CD4-positive, alpha-beta T cell treated with Interleukin-4 for 4 hours (primary cell): ENCODE results near the gene FLAD1.

Experiments used
- DNase-seq: peaks from one replicate; pipeline ENCODE4 v3.0.0-alpha.2; 2020

The FLAD1 gene

DNA sequence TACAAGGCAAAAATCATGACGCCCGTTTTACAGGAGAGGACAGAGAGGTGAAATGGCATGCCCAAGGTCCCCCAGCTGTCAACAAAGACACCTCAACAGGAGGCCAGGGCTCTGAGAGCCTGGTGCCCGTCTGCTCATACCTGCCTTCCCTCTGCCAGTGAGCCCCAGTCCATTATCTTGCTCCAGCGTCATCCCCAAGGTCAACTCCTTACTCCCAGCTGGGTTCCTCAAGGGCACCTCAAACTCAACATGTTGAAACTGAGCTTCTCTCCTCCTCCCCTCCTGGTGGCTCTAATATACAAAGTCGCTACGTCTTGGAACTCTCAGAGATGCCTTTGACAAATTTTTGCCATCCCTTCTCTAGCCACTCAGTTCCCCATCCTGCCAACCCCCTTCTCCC lies 30.5 kb upstream of the FLAD1 start:
- no peak for DNase-seq

DNA sequence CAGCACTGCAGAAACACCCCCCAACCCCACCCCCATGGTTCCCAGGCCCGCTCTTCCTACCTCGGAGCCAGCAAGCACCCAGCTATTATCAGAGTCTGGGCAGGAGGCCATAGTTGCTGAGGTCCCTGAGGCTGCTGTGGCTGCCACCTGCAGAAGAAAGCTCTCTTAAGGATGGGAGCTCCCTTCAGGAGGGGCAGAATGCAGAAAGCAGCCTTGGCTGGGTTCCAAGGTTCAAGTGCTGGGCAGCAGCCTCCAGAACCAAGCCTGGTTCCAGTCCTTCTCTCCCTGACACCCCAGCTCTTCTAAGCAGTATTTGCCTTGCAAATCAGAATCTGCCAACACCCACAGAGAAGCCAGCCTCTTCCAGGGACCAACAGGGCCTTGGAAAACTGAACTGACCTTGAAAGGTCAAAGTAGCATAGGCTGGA lies 29.5 kb upstream of the FLAD1 start:
- DNase-seq, result no peak

DNA sequence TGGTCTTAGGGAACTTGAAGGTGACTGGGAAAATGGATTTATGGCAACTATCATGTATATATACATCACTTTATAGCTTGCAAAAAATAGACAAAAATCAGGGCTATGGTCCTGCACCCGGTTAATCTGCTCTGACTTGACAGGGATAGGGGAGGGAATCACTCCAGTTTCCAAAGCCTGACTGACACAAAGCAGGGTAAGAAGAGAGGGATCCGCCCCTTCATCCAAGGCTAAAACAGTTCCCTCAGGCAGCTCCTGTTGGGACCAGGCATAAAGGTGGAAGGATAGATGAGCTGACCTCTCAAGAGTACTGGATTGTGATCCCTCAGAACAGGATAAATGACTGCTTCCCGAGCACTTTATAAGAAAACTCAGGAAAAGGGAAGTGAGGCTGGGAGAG lies 28.6 kb upstream of the FLAD1 start:
- DNase-seq, result no peak

DNA sequence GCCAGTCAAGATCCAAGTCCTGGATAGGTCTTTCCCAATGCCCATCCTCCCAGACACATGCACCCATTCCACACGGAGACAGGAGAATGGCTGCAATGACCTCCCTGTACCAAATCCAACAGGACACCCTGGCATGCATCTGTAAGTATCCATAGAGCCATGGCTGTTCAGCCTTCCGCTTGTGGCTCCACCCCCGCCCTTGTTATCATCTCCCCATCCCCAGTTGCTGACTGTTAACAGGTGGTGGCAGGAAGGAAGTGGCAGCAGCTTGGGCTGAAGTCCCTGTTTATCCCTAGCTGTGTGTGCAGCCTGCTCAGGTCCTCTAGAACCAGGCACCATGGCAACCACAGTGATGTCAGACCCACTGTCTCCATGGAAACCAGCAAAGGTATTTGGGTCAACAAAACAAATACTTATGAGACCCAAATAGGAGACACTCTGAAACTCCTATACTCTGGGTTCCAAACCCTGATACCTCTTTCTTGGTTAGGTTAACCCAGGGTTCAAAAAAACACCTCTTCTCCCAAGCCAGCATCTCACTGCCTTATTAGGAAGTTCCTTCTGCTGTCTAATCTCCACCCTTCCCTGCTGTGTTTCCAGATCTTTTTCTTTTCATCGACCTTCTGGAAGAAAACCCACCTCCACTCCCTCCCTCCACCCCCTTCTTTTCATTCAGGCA lies 28.0 kb upstream of the FLAD1 start:
- peak; percentile 100 for DNase-seq

DNA sequence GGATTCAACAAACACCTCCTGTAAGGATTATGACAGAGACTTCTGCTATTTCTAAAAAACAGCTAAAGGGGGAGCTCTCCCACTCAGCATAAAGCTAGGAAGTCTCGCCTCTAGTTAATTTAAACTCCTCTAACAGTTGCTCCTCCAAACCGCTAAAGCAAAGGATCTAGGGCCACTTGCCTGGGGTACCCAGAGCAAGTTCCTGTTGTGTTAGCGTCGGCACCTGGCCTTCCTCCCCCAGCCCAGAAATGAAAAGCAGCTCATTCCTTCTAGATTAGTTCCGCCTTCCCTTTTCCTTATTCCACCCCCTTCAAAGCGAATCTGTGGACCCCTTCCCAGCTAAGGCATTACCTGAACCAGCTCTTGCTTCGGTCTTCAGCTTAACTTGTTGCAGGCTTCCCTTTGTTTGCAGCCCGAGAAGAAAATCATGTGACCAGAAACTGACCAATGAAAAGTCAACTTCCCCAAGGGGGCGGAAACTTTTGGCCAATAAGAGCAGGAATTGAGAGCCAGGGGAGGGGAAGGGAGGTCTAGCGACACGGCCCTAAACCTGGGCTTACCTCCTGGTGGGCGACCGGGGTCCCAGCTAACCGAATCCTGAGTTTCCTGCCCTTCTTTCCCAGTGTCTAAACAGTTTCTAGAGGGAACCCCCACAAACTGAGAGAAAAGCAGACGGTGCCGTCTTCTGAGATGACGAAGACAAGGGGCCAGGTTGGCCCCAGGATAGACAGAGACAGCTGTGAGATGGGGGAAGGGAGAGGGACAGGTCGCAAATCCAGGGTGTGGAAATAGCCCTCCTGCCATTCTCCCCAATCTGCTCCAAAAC lies 27.2 kb upstream of the FLAD1 start, which contains the start of gene PBXIP1:
Gene PBXIP1, minus strand, starts transcription at position 382 of the 826 bp plus-strand sequence. CDS start 2,378 bp downstream, outside the sequence.
- DNase-seq, result peak; percentile 96

DNA sequence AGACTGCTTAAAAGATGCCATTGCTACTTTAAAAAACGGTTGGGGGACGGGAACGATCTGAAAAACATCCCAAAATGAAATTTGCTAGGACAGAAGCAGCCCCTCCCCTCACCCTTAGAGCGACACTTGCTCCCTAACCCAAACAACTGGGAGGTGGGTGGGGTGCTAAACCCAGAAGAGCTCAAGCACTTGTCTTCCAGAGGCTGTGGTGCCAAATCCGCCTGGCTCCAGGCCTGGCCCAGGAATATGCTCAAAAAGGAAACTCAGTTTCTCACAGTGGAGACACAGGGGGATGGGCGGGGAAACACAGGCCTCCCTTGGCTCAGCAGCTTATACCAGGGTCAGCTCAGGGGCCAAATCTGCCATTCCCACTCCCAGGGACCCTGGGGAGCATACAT lies 26.6 kb upstream of the FLAD1 start:
- no peak for DNase-seq

DNA sequence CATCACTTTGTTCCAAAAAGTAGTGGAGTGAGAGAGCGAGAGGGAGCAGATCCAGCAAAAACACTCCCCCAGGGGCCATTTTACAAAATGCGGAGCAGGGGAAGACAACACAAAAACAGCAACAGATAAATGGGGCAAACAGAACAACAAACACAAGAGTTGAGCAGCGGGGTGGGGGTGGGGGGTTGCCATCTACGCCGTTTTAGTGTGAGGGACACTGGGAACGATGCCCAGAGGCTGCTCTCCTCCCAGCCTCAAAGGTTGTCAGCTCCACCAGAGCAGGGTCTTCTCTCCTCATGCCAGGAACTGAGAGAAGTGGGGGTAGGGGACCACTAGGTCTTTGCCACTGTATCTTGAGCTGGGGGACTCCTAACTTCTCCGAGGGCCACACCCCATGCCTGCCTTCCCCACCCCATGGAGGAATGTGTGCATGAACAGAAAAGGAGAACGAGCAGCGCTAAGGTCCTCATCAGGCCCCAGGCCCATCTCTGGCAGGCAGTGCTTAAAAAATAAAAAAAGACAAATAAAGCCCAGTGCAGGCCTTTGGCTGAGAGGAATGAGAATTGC lies 26.0 kb upstream of the FLAD1 start:
- DNase-seq, result no peak

DNA sequence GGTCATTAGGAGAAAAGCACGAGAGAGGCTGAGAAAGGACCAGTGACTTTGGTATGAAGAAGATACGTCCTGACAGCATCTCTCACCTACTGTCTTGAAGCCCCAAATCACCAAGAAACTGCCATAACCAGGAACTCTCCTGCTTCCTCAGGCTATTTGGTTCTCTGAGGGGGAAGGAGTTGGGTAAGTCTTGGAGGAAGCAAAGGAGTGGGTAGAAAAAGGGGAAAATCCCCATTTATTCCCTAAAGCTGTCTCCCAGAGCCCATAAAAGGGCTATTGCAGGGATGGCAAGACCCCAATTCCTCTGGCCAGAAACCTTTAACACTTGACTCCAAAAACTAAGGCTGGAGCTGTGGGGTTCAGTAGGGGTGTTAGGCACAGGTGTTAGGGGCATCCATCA lies 25.1 kb upstream of the FLAD1 start:
- DNase-seq, result no peak

DNA sequence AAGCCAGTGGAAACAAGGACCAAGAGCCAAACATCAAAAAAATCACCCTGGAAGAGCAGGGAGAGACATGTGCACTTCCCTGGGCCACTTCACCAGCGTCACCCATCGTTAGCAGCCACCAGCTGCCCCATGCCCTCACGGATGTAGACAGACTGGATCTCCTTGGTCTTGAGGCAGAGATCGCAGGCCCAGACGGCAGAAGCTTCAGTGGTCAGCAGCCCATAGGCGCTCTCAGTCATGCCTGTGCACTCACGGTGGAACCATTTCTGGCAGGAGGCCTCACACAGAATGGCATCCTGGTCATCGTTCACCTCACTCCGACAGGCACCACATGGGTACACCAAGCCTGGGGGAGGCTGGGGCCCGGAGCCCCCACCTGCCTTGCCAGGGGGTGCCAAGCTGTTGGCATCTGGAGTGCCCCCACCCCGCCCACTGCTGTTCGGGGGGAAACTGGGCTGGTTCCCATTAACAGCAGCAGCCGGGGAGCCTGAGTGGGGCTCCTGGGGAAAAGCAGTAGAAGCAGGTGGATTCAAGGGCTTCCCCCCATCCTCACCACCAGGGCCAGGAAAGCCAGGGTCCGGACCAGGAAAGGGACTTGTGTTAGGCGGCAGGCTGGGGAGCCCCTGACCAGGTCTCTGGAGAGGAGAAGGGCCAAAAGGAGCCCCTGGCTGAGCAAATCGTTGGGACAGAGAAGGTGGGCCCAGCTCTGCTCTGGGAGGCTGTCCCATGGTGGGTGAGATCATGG lies 24.3 kb upstream of the FLAD1 start:
- DNase-seq, result no peak

DNA sequence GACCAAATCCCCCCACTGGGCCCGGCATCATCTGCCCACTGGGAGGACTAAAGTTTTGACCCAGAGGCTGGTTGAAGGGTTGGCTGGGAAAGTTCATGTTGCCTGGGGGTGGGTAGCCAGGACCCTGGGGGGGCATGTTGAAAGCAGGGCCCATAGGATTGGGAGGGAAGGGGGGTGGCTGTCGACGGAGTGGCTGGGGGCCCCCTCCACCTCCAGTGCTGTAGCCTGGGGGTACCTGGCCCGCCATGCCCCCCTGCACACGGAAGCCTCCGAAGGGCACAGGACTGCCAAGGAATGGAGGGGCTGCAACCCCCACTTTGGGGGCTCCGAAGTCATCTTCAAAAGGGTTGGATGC lies 23.7 kb upstream of the FLAD1 start:
- DNase-seq, result no peak

DNA sequence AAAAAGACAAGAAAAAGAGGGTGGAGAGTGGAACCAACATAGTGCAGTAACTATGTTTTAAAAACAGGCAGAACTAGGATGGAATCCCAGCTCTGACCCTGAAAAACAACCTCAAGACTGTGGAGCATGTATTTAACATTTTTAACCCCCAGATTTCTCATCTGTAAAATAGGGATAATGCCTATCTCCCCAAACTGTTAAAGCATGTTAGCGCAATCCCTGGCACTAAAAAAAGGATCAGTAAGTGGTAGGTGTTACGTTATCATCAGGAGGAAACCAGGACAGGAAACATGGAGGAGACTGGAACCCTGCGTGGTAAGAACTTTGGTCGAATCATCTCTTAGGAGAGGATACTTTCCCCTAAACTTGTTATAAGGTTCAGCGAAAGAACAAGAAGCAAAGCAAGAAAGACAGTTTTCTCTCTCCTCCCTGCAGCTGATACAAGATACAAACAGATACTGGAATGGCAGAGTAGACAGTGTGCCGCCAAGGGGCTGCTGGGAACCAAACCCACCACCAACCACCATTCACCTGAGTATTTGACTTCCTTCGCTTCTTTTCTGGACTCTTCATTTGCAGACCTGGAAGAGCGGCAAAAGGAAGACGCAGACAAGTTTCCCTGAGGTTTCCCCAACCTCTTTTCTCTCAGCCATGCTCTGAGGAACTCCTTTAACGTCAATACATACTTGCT lies 22.6 kb upstream of the FLAD1 start:
- no peak for DNase-seq

DNA sequence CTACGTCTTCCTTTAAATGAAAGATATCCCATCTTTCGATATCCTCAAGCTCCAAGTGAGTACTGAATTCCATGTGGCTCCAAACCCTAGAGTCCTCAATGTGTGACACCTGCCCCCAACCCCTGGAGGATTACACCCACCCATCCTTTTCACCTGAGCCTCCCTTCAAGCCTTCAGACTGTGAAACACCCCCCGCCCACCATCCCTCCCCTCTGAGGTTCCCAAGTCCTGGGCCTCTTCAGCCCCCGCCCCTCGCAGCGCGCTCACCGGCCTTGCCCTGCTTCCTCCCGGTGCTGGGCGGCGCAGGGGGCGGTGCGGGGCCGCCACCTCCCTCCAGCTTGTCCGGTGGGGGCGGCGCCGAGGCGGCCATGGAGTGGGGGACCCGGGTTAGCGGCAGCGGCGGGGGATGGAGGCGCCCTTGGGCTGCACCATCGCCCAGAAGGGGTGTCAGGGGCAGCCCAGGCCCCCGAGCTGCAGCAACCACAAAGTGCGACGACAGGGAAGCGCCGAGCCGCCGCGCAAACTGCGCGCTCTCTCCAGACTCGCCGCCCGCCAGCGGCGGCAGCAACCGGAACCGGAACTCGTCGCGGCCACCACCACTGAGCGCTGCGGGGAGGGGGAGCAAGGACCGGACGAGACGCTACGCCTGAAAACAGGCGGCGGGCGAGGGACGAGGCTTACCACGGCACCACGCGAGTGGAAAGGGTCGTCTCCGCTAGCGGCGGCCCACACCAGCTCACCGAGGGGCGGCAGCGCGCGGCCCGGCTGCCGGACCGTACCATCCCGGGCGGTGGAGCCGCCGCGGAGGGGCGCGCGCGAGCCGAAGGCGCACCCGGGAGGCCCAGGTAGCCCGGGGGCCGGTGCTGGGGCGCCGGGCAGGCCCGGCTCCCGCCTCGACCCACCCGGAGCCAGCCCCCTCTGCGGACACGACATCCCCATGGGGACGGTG lies 21.7 kb upstream of the FLAD1 start, which contains the start of gene PYGO2:
Gene PYGO2, minus strand, starts transcription at position 576 of the 949 bp plus-strand sequence. Its CDS starts 206 bp downstream, at position 370.
- peak; percentile 77 for DNase-seq

DNA sequence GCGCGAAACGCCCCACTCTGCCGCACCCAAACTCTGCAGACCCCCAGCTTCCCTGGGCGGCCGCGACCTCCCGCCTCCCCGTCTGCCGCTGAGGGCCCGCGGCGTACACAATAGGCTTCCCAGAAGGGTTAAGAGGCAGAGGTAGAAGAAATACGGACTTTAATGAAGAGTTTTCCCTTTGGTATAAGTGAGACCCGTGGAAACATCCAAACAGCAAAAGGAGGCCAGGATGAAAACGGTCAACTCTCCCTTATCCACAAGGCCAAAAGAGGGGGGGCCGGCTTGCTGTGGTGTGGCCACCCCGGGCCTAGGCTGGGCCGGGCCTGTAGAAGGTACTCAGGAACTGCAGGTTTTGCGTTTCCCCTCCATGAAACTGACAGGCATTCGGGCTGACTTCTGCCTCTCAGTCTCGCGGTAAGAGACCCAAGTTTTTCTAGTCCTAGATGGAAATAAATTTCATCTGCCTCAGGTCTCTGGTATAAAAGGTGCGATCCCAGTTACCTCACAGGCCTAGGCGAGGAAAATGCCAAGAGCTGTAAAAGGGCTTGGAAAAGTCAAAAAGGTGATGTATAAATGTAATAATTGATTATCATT lies 20.9 kb upstream of the FLAD1 start:
- DNase-seq, result no peak

DNA sequence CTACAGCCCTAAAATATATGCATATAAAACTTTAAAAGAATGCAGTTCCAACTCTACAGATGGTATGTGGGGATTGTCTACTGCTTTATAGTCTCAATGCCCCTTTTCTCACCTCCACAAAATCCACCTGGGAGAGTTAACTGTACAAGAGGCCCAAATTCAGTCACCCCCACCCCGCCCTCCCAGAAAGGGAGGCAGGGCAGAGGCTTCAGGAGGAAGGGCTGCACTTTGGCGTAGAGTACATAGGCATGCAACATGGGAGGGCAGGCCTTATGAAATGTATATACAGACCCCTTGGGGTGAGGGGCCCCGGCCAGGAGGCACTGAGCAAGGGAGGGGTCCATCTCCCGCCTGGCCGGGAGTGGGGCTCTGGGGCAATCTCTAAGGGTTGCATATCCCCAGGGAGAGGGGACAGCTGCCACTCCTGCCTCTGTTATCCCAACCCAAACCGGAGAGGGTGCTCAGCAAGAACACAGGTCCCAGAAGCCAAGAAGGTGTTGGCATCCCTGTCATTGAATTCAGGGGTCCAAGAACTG lies 20.3 kb upstream of the FLAD1 start:
- no peak for DNase-seq

DNA sequence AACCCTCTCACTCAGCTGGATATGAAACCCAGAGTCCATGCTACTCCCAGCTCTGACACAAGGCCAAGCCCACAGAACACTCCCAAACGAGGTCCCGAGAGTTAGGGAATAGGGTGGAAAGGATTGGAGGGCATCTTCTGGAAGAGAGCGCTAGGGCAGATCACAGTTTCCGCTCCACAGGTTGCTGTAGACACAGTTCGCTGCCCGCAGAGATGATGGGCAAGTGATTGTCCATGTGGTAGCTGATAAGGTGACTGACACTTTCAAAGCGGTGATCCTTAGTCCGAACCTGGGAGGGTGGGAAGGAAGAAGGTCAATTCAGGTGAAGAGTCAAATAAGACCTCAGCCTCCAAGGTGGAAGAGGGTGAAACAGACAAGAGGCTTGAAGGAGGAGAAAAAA lies 19.5 kb upstream of the FLAD1 start:
- DNase-seq, result no peak

DNA sequence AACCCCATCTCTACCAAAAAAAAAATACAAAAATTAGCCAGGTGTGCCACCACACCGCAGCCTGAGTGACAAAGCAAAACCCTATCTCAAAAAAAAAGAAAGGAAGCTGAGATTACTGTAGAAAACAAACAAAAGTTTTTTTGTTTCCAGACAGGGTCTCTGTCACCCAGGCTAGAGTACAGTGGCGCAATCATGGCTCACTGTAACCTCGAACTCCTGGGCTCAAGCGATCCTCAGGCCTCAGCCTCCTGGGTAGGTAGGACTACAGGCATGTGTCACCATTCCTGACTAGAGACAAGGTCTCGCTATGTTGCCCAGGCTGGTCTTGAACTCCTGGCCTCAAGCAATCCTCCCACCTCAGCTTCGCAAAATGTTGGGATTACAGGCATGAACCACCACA lies 18.8 kb upstream of the FLAD1 start:
- DNase-seq, result no peak

DNA sequence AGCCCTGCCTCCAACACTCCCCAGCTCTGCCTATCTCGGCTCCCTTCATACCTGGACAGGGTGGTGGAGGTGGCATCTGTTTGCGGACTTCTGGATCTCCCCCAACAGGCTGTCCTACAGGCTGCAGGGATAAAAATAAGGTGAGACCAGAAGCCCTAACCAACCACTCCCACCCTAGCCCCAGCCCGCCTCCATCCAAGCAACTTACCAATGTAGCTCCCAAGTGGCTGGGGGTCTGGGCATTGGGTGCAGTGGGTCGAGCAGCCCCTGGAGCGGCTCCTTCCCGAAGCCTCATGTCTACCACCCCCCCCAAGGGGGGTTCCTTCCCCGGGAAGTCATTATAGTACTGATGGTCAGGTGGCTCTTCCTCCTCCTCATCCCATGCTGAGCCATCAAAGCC lies 17.0 kb upstream of the FLAD1 start:
- no peak for DNase-seq

DNA sequence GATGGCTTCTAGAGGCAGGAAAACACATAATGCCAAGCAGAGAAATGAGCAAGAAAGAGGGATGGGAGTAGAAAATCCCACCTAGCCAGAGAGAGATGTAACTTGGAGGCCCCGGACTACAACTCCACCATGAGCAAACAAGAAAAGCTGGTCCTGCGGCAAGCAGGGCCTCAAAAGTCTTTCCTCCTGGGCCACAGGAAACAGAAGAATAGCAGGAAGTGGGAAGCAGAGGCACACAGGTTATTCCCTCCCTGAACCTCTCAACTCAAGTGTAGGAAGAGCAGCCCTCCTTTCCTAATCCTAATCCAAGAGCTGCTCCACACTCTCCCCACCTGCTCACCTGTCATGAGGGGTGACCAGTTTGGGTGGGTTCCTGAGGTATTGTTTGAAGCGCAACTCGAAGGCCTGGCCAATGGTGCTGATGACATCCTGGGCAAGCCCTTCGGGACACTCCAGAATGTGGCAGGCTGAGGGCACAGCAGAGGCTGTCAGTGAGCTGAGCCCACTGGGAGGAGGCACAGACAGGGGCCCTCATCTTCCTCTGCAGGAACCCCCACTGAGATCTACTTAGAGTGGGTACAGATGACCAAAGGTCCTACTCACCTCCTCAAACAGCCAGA lies 15.7 kb upstream of the FLAD1 start:
- no peak for DNase-seq

DNA sequence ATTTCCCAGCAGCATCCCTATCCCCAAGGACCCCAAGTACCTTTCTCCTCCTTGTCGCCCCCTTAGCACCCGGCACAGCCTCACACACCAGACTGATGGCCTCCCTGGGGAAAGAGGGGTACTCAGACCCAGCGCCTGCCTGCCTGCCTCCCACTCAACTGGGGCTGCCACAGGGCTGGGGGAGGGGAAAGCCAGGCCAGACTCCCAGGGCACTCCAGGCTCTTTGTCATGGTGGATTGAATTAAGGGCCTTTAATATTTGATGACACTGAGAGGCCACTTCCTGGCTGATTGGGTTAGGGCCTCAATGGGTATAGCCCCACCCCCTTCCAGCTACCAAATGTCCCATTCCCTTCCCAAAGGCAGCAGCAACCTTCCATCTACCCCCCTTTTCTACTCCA lies 14.4 kb upstream of the FLAD1 start:
- no peak for DNase-seq

DNA sequence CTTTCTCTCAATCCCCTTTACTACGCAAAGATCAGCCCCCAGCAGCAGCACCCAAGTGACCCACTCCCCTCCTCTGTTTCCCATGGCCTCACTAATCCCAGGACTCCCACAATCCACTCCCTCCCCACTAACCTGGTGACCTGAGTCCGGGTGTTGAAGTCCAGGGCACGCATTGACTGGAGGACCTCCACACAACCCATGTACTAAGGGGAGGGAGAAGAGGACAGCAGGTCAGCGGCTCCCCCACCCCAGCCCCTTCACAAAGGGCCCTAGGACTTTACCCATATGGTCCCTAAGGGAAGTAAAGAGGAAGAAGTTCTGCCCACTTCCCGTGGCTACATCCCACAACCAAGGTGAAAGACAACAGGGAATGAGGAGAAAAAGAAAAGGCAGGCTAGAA lies 13.9 kb upstream of the FLAD1 start:
- no peak for DNase-seq
